Naive thymus-derived CD4-positive, alpha-beta T cell (primary cell): Measurements from ENCODE around the gene LRRN1. TPM values are rescaled to one million over a fixed set of nuclear protein-coding genes. Genes with fewer than 3 reads are reported as not detected.
A peak's percentile ranks its signal among the peaks of the same experiment; 100 is the strongest.

Experiments used
- ATAC-seq: fragments of 150-1000 bp; cut with Tn5 transposase; 2 replicates; pipeline ENCODE4 v1.10.0; 2021; ENCODE audit warnings: mild to moderate bottlenecking, moderate library complexity
- CTCF ChIA-PET: fragments of 350-600 bp; sonication (Branson Sonifier 250); formaldehyde crosslinking; loops from one replicate; lab custom pipeline; 2021; ENCODE audit warnings: antibody characterized with exemption; lab: Charles Lee
- POLR2A ChIA-PET: fragments of 350-600 bp; sonication (Branson Sonifier 250); formaldehyde crosslinking; loops from one replicate; lab custom pipeline; 2021; ENCODE audit warnings: antibody characterized with exemption, inconsistent platforms; lab: Charles Lee
- DNase-seq, 9 donors: peaks; one replicate each; pipeline versions ENCODE4 v3.0.0 to v3.0.0-alpha.2; 2020 to 2022; ENCODE audit warnings: mixed read lengths in 1 of 9
- H3K27ac ChIP-seq: one replicate; pipeline ENCODE4 v1.7.0; 2013; ENCODE audit warnings: mild to moderate bottlenecking, low read depth, low read length, moderate library complexity
- H3K27me3 ChIP-seq, 2 donors: one replicate each; pipeline ENCODE4 v1.7.0; 2013; ENCODE audit warnings: low read length in 2 of 2, mild to moderate bottlenecking in 2 of 2, moderate library complexity in 2 of 2; ENCODE audit not compliant: control insufficient read depth in 2 of 2, insufficient read depth in 2 of 2
- H3K36me3 ChIP-seq, 3 experiments: 1 replicate in 2 of 3; 2 replicates in 1 of 3; pipeline ENCODE4 v1.7.0; 2013; ENCODE audit warnings: low read length in 3 of 3, mild to moderate bottlenecking in 3 of 3, moderate library complexity in 1 of 3; ENCODE audit not compliant: insufficient read depth in 3 of 3, control insufficient read depth in 2 of 3
- H3K4me1 ChIP-seq, 2 donors: one replicate each; pipeline ENCODE4 v1.7.0; 2013; ENCODE audit warnings: low read length in 2 of 2, mild to moderate bottlenecking in 2 of 2, moderate library complexity in 1 of 2; ENCODE audit not compliant: control insufficient read depth in 2 of 2, insufficient read depth in 2 of 2
- H3K4me3 ChIP-seq: 2 replicates; pipeline ENCODE4 v1.7.0; 2013; ENCODE audit warnings: mild to moderate bottlenecking, low read length
- H3K9me3 ChIP-seq, 3 experiments: 1 replicate in 2 of 3; 2 replicates in 1 of 3; pipeline ENCODE4 v1.7.0; 2013; ENCODE audit warnings: low read length in 3 of 3; ENCODE audit not compliant: control insufficient read depth in 2 of 3
- H3K27ac Mint-ChIP-seq, 9 donors: one replicate each; pipeline ENCODE4 v1.8.0; 2020 to 2022; ENCODE audit warnings: mixed read lengths in 9 of 9, mild to moderate bottlenecking in 8 of 9, moderate library complexity in 5 of 9, inconsistent platforms in 2 of 9
- H3K27me3 Mint-ChIP-seq, 5 donors: one replicate each; pipeline ENCODE4 v1.8.0; 2021 to 2022; ENCODE audit warnings: mixed read lengths in 5 of 5, mild to moderate bottlenecking in 1 of 5
- H3K36me3 Mint-ChIP-seq, 5 donors: one replicate each; pipeline ENCODE4 v1.8.0; 2020 to 2022; ENCODE audit warnings: mixed read lengths in 5 of 5, mild to moderate bottlenecking in 3 of 5, inconsistent platforms in 1 of 5
- H3K4me1 Mint-ChIP-seq, 7 donors: one replicate each; pipeline ENCODE4 v1.8.0; 2020 to 2022; ENCODE audit warnings: mixed read lengths in 7 of 7, mild to moderate bottlenecking in 3 of 7, inconsistent platforms in 1 of 7
- H3K4me3 Mint-ChIP-seq, 10 donors: one replicate each; pipeline ENCODE4 v1.8.0; 2020 to 2022; ENCODE audit warnings: mild to moderate bottlenecking in 10 of 10, mixed read lengths in 10 of 10, moderate library complexity in 6 of 10, inconsistent platforms in 2 of 10
- H3K9me3 Mint-ChIP-seq, 11 donors: one replicate each; pipeline ENCODE4 v1.8.0; 2020 to 2022; ENCODE audit warnings: mixed read lengths in 11 of 11, mild to moderate bottlenecking in 4 of 11, inconsistent platforms in 1 of 11, moderate library complexity in 1 of 11
- intact Hi-C, 2 donors: fragments of 100-400 bp; cut with micrococcal nuclease; formaldehyde crosslinking; loops; one replicate each; pipeline ENCODE4 v1.15.1; 2023
- polyA plus RNA-seq, 2 donors: library from polyadenylated mRNA; unstranded; fragments of 300-500 nt; fragmentation: Illumina TruSeq; gene quantifications; one replicate each; pipeline ENCODE4 v1.2.3, GENCODE V29; 2021
- total RNA-seq, 6 experiments: library from RNA in 5 of 6; stranded (reverse) in 5 of 6; gene quantifications; 1 replicate in 5 of 6; 2 replicates in 1 of 6; pipeline ENCODE4 v1.2.3 and lab custom pipeline; 2021 to 2026

The LRRN1 gene
- total and polyA plus RNA-seq, 7 experiments from 2014 or later, result 0.12 to 2.5 (median 1.2) TPM; not detected in 1

DNA sequence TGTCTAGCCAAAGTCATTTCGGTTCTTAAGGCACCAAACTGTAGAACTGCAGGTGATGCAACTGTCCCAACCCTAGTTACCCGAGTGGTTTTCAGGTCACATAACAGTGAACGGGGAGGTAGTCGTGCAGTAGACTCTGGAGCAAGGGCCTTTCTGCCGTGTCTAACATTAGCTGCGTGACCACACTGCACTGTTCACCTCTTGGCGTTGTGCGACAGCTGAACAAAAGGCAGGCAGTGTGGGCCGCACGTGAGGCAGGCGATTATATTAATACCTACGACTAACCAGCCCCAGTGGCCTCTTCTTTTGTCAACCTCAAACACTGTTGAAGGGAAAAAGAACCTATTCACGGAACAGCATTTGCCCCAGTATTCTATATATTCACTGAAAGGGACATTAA lies 2.8 kb downstream of the LRRN1 start:
- no peak overlapping the region for H3K27ac ChIP-seq
- Mint-ChIP-seq H3K36me3 (peaks cover 0 to 2% (median 0%) of the 10 kb centered on the region in 5 donors), H3K4me1 (peaks cover 8 to 26% (median 15%) of the 10 kb centered on the region in 7 donors), H3K9me3 (peaks cover 0 to 2% (median 0%) of the 10 kb centered on the region in 11 donors), H3K27me3 (peaks cover 30 to 53% (median 51%) of the 10 kb centered on the region in 5 donors), H3K27ac (no peak overlapping the region), H3K4me3 (peak overlapping the region in 5 of 10 donors; percentile 12 to 91 (median 63))
- H3K36me3 ChIP-seq, result no peaks in the 10 kb centered on the region
- ATAC-seq (no peak), DNase-seq (no peak)
- intact Hi-C loops, result no loop called here
- H3K4me1 ChIP-seq, result no peaks in the 10 kb centered on the region
- ChIA-PET CTCF (no interaction called here), POLR2A (no interaction called here)
- H3K4me3 ChIP-seq, result no peak overlapping the region
- H3K27me3 ChIP-seq, result no peaks in the 10 kb centered on the region
- H3K9me3 ChIP-seq, result no peaks in the 10 kb centered on the region

DNA sequence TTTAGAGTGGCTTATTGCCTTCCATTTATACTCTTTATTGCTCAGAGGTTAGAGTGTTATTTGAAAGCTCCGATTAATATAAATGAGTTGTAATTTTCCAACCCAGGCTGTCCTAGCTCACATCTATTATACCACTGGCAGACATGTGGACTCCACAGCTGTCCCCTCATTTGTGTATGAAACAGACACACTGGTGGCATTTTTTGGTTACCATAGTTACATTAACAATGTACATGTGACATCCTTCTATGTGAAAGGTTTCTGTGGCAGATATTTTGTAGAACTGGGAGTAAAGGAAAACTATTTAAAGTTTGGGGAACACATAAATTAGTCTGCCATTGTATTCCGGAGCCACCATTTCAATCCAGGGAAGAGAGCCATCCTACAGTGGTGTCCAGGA lies 5.3 kb downstream of the LRRN1 start:
- ChIA-PET CTCF (interaction anchor here (0.5 kb wide), 1 partner anchor 14 kb away, joined by 3 read pairs; no protein-coding TSS in a partner anchor), POLR2A (no interaction called here)
- Histone ChIP-seq H3K36me3 (no peaks in the 10 kb centered on the region), H3K9me3 (no peaks in the 10 kb centered on the region), H3K27ac (no peak overlapping the region), H3K27me3 (no peaks in the 10 kb centered on the region), H3K4me1 (no peaks in the 10 kb centered on the region), H3K4me3 (no peak overlapping the region)
- Mint-ChIP-seq H3K36me3 (no peaks in the 10 kb centered on the region), H3K27me3 (peaks cover 17 to 38% (median 33%) of the 10 kb centered on the region in 5 donors), H3K4me3 (no peak overlapping the region), H3K27ac (no peak overlapping the region), H3K9me3 (no peaks in the 10 kb centered on the region), H3K4me1 (peaks cover 0 to 16% (median 8%) of the 10 kb centered on the region in 7 donors)
- DNase-seq (no peak), ATAC-seq (no peak)
- intact Hi-C loops, result no loop called here

DNA sequence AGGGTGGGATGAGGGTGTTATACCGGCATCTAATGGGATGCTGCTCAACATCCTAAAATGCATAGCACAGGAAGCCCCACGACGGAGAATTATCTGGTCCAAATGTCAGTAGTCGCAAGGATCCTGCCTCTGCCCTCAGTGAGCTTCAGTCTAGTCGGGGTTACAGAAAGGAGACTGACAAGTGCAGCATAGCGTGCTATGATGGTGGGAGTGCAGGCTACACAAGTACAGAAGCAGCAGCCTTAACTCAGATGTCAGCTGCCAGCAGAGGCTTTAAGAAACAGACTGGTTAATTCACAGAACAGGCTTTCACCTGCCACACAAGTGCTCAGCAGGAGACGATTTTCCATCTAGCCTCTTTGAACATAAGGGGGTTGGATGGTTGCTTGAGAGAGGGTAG lies 6.9 kb downstream of the LRRN1 start:
- no peaks in the 10 kb centered on the region for H3K4me1 ChIP-seq
- no peak overlapping the region for H3K27ac ChIP-seq
- intact Hi-C loops, result no loop called here
- DNase-seq, result no peak
- Mint-ChIP-seq H3K36me3 (no peaks in the 10 kb centered on the region), H3K4me3 (no peak overlapping the region), H3K4me1 (peaks cover 0 to 9% (median 4%) of the 10 kb centered on the region in 7 donors), H3K27me3 (peaks cover 12 to 32% (median 20%) of the 10 kb centered on the region in 5 donors), H3K27ac (no peak overlapping the region), H3K9me3 (no peaks in the 10 kb centered on the region)
- POLR2A ChIA-PET, result no interaction called here
- H3K27me3 ChIP-seq, result no peaks in the 10 kb centered on the region
- no peaks in the 10 kb centered on the region for H3K9me3 ChIP-seq
- no peaks in the 10 kb centered on the region for H3K36me3 ChIP-seq
- no peak overlapping the region for H3K4me3 ChIP-seq
- CTCF ChIA-PET, result no interaction called here
- ATAC-seq, result no peak

DNA sequence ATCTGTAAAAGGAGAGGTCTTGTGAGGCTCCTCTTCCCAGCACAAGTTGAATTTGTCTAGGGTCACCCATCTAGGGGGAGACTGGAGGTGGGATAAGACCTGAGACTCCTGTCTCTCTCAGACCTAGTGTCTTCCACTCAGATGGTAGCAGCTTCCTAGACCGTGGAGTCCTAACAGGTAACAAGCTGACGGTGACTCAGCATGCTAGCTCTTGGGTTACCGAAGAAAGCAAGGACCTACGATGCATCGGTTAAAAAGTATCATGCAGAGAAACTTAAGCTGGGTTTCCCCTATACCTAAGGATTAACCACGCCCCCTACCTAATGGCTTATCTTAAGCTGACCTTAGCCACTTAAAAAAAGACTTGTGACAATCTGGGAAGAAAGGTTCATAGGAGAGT lies 7.6 kb downstream of the LRRN1 start:
- no peaks in the 10 kb centered on the region for H3K27me3 ChIP-seq
- ATAC-seq (no peak), DNase-seq (no peak)
- intact Hi-C loops, result no loop called here
- H3K9me3 Mint-ChIP-seq, result no peaks in the 10 kb centered on the region
- H3K4me1 Mint-ChIP-seq, result peaks cover 0 to 1% (median 0%) of the 10 kb centered on the region in 7 donors
- no peaks in the 10 kb centered on the region for H3K9me3 ChIP-seq
- no peaks in the 10 kb centered on the region for H3K4me1 ChIP-seq
- no peak overlapping the region for H3K27ac Mint-ChIP-seq
- H3K27ac ChIP-seq, result no peak overlapping the region
- ChIA-PET POLR2A (no interaction called here), CTCF (no interaction called here)
- peaks cover 6 to 24% (median 12%) of the 10 kb centered on the region in 5 donors for H3K27me3 Mint-ChIP-seq
- no peaks in the 10 kb centered on the region for H3K36me3 ChIP-seq
- H3K4me3 ChIP-seq, result no peak overlapping the region
- no peak overlapping the region for H3K4me3 Mint-ChIP-seq
- H3K36me3 Mint-ChIP-seq, result no peaks in the 10 kb centered on the region

DNA sequence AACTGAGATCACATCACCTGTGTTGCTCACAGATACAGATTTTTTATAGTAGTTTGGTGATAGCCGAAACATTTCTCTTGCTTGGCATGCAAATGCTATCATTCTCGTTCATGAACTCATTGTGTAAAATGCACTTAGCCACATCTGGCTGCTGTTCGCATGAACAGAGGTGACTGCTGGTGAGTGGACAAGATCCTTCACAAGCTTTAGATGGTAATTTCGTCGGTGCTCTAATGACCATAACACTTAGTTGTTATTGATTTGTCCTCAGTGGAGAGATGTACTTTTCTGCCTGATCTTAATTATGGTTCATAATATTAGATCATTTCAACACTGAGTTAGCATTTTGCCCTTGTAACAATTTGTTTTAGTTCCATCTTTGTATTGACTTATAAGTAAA lies 13.8 kb downstream of the LRRN1 start:
- Mint-ChIP-seq H3K27me3 (no peaks in the 10 kb centered on the region), H3K36me3 (peaks cover 0 to 17% (median 0%) of the 10 kb centered on the region in 5 donors), H3K4me3 (no peak overlapping the region), H3K4me1 (no peaks in the 10 kb centered on the region), H3K27ac (no peak overlapping the region), H3K9me3 (no peaks in the 10 kb centered on the region)
- Histone ChIP-seq H3K27ac (no peak overlapping the region), H3K27me3 (no peaks in the 10 kb centered on the region), H3K4me3 (no peak overlapping the region), H3K4me1 (no peaks in the 10 kb centered on the region), H3K36me3 (no peaks in the 10 kb centered on the region), H3K9me3 (no peaks in the 10 kb centered on the region)
- ChIA-PET POLR2A (no interaction called here), CTCF (no interaction called here)
- DNase-seq (no peak), ATAC-seq (no peak)
- intact Hi-C loops, result no loop called here

DNA sequence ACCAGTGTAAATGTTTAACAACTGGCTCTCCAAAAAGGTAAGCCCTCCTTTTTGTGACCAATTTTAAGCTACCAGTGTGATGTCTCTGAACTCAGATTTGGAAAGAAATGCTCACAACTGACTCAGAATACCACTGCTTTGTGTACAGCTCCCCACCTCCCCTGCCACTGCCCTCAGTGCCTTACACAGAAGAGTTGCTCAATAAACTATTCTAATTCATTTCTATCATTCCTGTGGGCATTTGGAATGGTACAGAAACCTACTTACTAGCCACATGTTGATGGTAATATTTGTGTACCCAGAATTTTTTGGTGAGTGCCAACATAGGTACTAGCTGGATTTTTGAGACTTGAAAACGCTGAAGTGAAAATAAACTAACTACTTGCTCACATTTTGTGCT lies 16.0 kb downstream of the LRRN1 start:
- Mint-ChIP-seq H3K27me3 (no peaks in the 10 kb centered on the region), H3K27ac (no peak overlapping the region), H3K9me3 (no peaks in the 10 kb centered on the region), H3K4me3 (no peak overlapping the region), H3K4me1 (no peaks in the 10 kb centered on the region), H3K36me3 (peaks cover 0 to 24% (median 0%) of the 10 kb centered on the region in 5 donors)
- Histone ChIP-seq H3K36me3 (no peaks in the 10 kb centered on the region), H3K27me3 (no peaks in the 10 kb centered on the region), H3K27ac (no peak overlapping the region), H3K4me3 (no peak overlapping the region), H3K9me3 (no peaks in the 10 kb centered on the region), H3K4me1 (no peaks in the 10 kb centered on the region)
- intact Hi-C loops, result no loop called here
- DNase-seq (no peak), ATAC-seq (no peak)
- ChIA-PET CTCF (no interaction called here), POLR2A (no interaction called here)

DNA sequence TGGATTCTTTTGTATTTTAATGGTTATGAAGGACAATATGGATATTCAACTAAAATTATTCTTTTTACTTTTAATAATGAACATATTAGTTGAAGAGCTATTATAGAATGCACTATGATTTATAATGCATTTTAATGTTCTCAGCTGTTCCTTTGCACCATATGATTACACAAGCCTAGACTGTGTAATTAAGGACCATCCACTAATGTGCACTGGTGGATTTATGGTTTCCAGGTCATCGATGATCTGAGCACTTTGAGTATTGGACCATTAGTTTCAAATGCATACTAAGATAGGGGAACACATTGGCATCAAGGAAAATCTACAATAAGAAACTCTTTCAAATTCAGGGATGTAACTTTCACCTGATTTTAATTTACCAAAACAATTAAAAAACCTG lies 16.8 kb downstream of the LRRN1 start:
- Histone ChIP-seq H3K27ac (no peak overlapping the region), H3K4me1 (no peaks in the 10 kb centered on the region), H3K36me3 (no peaks in the 10 kb centered on the region), H3K4me3 (no peak overlapping the region), H3K27me3 (no peaks in the 10 kb centered on the region), H3K9me3 (no peaks in the 10 kb centered on the region)
- Mint-ChIP-seq H3K4me3 (no peak overlapping the region), H3K27ac (no peak overlapping the region), H3K27me3 (no peaks in the 10 kb centered on the region), H3K4me1 (no peaks in the 10 kb centered on the region), H3K36me3 (peaks cover 0 to 24% (median 0%) of the 10 kb centered on the region in 5 donors), H3K9me3 (no peaks in the 10 kb centered on the region)
- intact Hi-C loops, result no loop called here
- CTCF ChIA-PET, result no interaction called here
- POLR2A ChIA-PET, result no interaction called here
- DNase-seq, result no peak
- ATAC-seq, result no peak
